T-helper 2 cell treated with Interferon-gamma antibody and Interleukin-4, amounts not matched to agents 100 ng/mL and 5 ng/mL, for 36 hours (primary cell): ENCODE data around the gene RAB31. TPM values are rescaled to one million over a fixed set of nuclear protein-coding genes. Genes with fewer than 3 reads are reported as not detected.
"Not testable (repeated sequence)": the region's sequence is repeated elsewhere in the genome, so short reads cannot be mapped to it uniquely, and the experiment has no call there.

Experiments
- intact Hi-C: fragments of 100-400 bp; cut with micrococcal nuclease; formaldehyde crosslinking; loops from one replicate; pipeline ENCODE4 v1.15.1; 2023
- total RNA-seq: library from RNA; stranded (reverse); gene quantifications from 2 replicates; pipeline ENCODE4 v1.2.3, GENCODE V29; 2022

RAB31 gene
- total RNA-seq, 1 donor from 2014 or later, result 0.57 TPM

DNA sequence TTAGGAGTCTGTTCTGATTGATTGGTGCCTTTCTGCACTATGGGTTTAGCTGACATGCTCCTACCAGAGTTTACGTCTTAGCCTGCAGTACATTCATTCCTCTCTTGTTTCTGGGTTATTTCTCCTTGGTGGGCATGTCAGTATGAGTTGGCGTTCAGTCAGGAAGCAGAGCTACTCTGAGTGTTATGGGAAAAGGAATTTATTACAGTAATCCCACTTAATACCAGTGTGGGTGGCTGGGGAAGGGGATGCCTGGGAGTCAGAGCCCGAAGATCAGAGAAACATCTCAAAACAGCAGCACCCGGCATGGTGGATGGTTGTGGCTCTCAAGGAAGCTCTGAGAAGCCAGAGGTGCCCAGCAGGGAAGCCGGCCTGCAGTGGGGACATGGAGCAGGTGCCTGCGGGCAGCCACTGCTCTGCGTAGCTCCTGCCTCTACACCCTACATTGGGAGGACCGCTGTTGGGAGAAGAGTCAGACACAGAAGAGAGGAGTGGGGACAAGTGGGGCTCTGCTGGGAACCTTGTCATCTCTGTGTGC is 48.9 kb downstream of the RAB31 start:
- intact Hi-C loops, result no loop called here

- intact Hi-C loops, result no loop called here
Measured at GRCh38 chr18:9757827-9758621, 49.9 kb downstream of the RAB31 start.

- intact Hi-C loops, result no loop called here
Measured at GRCh38 chr18:9758624-9759075, 50.5 kb downstream of the RAB31 start.

GRCh38 chr18:9760641-9761040 is 52.5 kb downstream of the RAB31 start:
- intact Hi-C loops, result no loop called here

- intact Hi-C loops, result no loop called here
Measured at GRCh38 chr18:9762526-9762925, 54.4 kb downstream of the RAB31 start.

DNA sequence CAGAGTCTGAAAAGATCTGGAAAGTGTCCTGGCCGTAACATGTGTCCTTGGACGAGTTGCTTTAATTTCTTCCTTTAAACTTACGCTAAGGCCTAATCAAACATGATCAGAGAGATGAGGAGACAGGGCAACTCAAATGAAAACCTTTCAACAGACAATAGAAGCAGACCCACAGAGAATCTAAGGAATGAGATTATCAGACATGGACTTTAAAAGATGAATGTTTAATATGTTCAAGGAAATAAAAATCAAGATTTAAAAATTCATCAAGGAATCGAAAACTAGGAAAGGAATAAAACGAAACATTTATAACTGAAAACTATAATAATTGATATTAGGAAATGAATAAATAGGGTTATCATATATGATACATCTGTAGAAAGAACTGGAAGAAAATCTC is 55.1 kb downstream of the RAB31 start:
- intact Hi-C loops, result no loop called here

DNA sequence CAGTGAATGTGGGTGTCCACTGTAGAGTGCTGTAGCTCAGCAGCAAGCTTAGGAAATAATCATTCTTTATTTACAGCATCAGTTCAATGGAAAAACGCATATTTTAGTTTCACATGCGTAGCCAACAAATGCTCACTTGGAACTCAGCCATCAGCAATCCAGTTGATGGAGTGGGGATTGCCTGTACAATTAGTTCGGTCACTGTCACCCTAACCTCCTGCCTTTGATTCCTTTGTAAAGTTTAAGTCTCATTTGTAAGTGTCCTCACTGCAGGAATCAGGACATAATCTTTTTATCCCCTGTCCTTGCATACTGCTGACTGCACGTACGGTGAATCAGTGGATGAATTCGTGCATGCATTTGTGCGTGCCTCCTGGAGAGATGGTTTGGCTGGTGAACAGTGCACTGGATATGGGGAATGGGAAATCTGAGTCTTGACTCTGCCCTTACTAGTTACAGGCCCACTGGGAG is 55.9 kb downstream of the RAB31 start:
- intact Hi-C loops, result no loop called here

GRCh38 chr18:9765501-9765900 is 57.4 kb downstream of the RAB31 start:
- intact Hi-C loops, result no loop called here

- intact Hi-C loops, result no loop called here
Measured at GRCh38 chr18:9766076-9766481, 58.0 kb downstream of the RAB31 start.

DNA sequence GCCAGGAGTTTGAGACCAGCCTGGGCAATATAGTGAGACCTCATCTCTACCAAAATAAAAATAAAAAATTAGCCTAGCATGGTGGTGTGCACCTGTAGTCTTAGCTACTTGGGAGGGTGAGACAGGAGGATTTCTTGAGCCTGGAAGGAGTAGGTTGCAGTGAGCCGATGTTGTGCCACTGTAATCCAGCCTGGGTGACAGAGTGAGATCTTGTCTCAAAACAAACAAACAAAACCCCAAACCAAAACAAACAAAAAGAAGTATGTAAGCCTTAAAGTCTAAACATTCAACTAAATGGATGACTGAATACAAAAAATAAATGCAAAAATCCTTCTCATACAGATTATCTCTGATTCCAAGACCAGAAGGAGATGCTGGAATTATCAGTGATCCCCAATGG is 58.6 kb downstream of the RAB31 start:
- intact Hi-C loops, result no loop called here

- intact Hi-C loops, result not testable (repeated sequence)
Measured at GRCh38 chr18:9768071-9768691, 60.1 kb downstream of the RAB31 start.

- intact Hi-C loops, result not testable (repeated sequence)
Measured at GRCh38 chr18:9770111-9770510, 62.0 kb downstream of the RAB31 start.

DNA sequence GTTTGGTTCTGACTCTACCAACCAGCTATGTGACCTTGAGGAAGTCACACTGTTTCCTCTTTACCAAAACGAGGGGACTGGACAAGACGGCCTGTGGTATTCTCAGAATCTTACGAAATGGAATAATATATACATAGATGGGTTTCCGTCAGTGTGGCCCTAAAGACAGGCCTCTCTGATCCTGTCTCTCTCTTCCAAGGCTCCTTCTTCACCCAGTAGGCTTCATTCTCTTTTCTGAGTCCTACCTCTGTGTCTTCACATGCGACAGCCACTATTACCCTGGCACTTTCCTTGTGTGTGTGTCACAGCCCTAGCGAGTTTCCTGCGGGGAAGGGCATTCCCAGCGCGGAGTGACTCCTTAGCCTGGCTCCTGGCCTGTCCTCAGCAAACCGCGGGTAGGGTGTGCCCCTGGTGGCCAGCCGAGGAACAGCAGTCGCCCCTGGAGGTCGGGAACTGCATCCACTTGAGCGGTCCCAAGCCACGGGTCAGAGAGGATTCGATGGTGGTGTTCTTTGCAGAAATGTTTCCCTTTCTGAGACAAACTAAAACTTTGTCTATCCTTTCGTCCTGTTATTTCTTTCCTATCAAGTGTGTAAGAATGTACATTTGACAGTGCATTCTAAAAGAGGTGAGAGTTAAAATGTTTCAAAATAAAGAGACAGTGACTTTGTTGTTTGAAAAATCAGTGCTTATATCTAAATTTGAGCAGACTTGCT is 63.3 kb downstream of the RAB31 start:
- intact Hi-C loops, result loop anchor here (1.0 kb wide), 1 partner anchor 159 kb away; no protein-coding TSS in a partner anchor

- intact Hi-C loops, result loop anchor here (1.0 kb wide), 1 partner anchor 160 kb away; no protein-coding TSS in a partner anchor
Measured at GRCh38 chr18:9771977-9772660, 64.0 kb downstream of the RAB31 start.

- intact Hi-C loops, result no loop called here
Measured at GRCh38 chr18:9772847-9773677, 65.0 kb downstream of the RAB31 start.

GRCh38 chr18:9774150-9774549 is 66.0 kb downstream of the RAB31 start:
- intact Hi-C loops, result no loop called here

GRCh38 chr18:9775178-9775577 is 67.1 kb downstream of the RAB31 start:
- intact Hi-C loops, result no loop called here

- intact Hi-C loops, result no loop called here
Measured at GRCh38 chr18:9779630-9780029, 71.5 kb downstream of the RAB31 start.

DNA sequence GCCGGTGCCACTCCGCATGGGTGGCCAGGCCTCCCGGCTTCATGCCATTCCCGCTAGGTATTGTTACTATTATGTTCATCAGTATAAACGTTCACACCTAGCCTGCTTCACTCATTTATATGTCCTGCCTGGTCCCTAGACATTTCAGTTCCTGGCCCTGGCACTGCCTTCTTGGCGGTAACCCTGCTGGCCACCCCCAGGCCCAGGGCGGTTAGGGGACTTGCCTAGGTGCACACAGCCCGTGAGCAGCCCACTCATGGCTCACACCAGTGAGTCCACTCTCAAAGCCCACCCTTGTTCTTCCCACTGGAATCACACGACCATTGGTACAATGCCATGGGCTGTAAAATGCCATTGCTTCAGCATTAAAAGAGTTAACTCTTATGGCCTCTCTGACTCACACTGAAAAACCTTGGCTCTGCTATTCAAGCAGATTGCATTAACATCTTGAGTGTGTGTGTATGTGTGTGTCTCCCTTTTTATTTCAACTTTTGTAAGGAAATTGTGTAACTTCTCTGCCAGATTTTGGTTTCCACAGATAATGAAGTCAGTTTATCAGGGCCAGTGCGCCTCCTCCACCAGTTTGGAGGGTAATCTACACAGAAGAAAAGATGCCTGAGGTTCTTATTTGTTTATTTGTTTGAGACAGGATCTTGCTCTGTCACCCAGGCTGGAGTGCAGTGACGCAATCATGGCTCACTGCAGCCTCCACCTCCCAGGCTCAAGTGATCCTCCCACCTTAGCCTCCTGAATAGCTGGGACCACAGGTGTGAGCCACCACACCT is 74.2 kb downstream of the RAB31 start:
- intact Hi-C loops, result no loop called here
